Measurements from ENCODE around the gene SBK1.

Gene SBK1

GRCh38 chr16:28264656-28265055 is 27.7 kb upstream of the SBK1 start:
- no peak for DNase-seq (ENCODE audit: low spot score)
- peaks cover 0 to 11% (median 0%) of the 10 kb centered on the region in 3 experiments for H3K27me3 ChIP-seq (ENCODE audit: control insufficient read depth in 3 of 3, insufficient read depth in 3 of 3, low read depth in 1 of 3, low read length in 3 of 3)
- no peak overlapping the region for H2BK5ac ChIP-seq (ENCODE audit: low read length)

GRCh38 chr16:28265822-28266221 is 26.5 kb upstream of the SBK1 start:
- H2AK5ac ChIP-seq (ENCODE audit: low read depth, low read length), result no peak overlapping the region
- no peak overlapping the region for H3K4me2 ChIP-seq (ENCODE audit: insufficient read depth, low read length, poor library complexity, severe bottlenecking)
- no peak overlapping the region for H2AFZ ChIP-seq (ENCODE audit: low read length)
- no peak overlapping the region for H3K27ac ChIP-seq (replicated peaks; ENCODE audit: low read length)
- DNase-seq (ENCODE audit: low spot score), result no peak
- no peak overlapping the region for H4K8ac ChIP-seq (ENCODE audit: low read depth, low read length)
- H2BK15ac ChIP-seq (ENCODE audit: low read length), result no peak overlapping the region
- no peak overlapping the region for H2BK12ac ChIP-seq (ENCODE audit: low read length)
- no CpG with 5 or more reads among the region's 5 CpGs for WGBS, 2 donors (ENCODE audit: extremely low coverage in 2 of 2, insufficient read length in 2 of 2, insufficient replicate concordance in 1 of 2)
- H3K27me3 ChIP-seq (ENCODE audit: control insufficient read depth in 3 of 3, insufficient read depth in 3 of 3, low read depth in 1 of 3, low read length in 3 of 3), result peaks cover 0 to 1% (median 0%) of the 10 kb centered on the region in 3 experiments
- H3K4me3 ChIP-seq (ENCODE audit: low read length in 2 of 2), result no peak overlapping the region
- H3K79me1 ChIP-seq (ENCODE audit: low read depth, low read length), result no peaks in the 10 kb centered on the region
- no peak overlapping the region for H3K9ac ChIP-seq (ENCODE audit: low read depth, low read length, poor library complexity)
- H2BK120ac ChIP-seq (ENCODE audit: low read depth, low read length), result no peak overlapping the region
- H3K18ac ChIP-seq (ENCODE audit: low read length), result no peak overlapping the region
- no peak overlapping the region for H2BK5ac ChIP-seq (ENCODE audit: low read length)
- no peak overlapping the region for H3K4ac ChIP-seq (ENCODE audit: low read length)
- no peaks in the 10 kb centered on the region for H3K36me3 ChIP-seq (replicated peaks in 1 of 2; ENCODE audit: control insufficient read depth in 2 of 2, insufficient read depth in 2 of 2, low read length in 2 of 2)
- H4K91ac ChIP-seq (ENCODE audit: low read depth, low read length, poor library complexity), result no peak overlapping the region
- no peak overlapping the region for H3K14ac ChIP-seq (ENCODE audit: low read length)
- H3K23ac ChIP-seq (ENCODE audit: low read depth, low read length, poor library complexity), result no peak overlapping the region
- peaks cover 5 to 7% of the 10 kb centered on the region in 2 donors for H3K4me1 ChIP-seq (ENCODE audit: control insufficient read depth in 2 of 2, insufficient read depth in 1 of 2, low read depth in 1 of 2, low read length in 2 of 2)
- H3K9me3 ChIP-seq (replicated peaks in 1 of 2; ENCODE audit: control insufficient read depth in 2 of 2, insufficient read depth in 1 of 2, low read depth in 1 of 2, low read length in 2 of 2), result peaks cover 0 to 1% of the 10 kb centered on the region in 2 donors

More at GRCh38 chr16:28264656-28265055, 27.7 kb upstream of the SBK1 start:
- no peak overlapping the region for H4K8ac ChIP-seq (ENCODE audit: low read depth, low read length)
- H2BK12ac ChIP-seq (ENCODE audit: low read length), result no peak overlapping the region
- H4K91ac ChIP-seq (ENCODE audit: low read depth, low read length, poor library complexity), result no peak overlapping the region
- WGBS, 2 donors (ENCODE audit: extremely low coverage in 2 of 2, insufficient read length in 2 of 2, insufficient replicate concordance in 1 of 2), result no CpG with 5 or more reads among the region's 14 CpGs
- no peaks in the 10 kb centered on the region for H3K36me3 ChIP-seq (replicated peaks in 1 of 2; ENCODE audit: control insufficient read depth in 2 of 2, insufficient read depth in 2 of 2, low read length in 2 of 2)
- no peak overlapping the region for H3K9ac ChIP-seq (ENCODE audit: low read depth, low read length, poor library complexity)
- no peak overlapping the region for H3K4ac ChIP-seq (ENCODE audit: low read length)
- no peak overlapping the region for H3K14ac ChIP-seq (ENCODE audit: low read length)
- no peak overlapping the region for H3K23ac ChIP-seq (ENCODE audit: low read depth, low read length, poor library complexity)
- H2AK5ac ChIP-seq (ENCODE audit: low read depth, low read length), result no peak overlapping the region
- H3K4me3 ChIP-seq (ENCODE audit: low read length in 2 of 2), result no peak overlapping the region
- no peak overlapping the region for H3K27ac ChIP-seq (replicated peaks; ENCODE audit: low read length)
- no peak overlapping the region for H2AFZ ChIP-seq (ENCODE audit: low read length)
- H2BK15ac ChIP-seq (ENCODE audit: low read length), result peak overlapping the region; percentile 25
- peaks cover 0 to 1% of the 10 kb centered on the region in 2 donors for H3K9me3 ChIP-seq (replicated peaks in 1 of 2; ENCODE audit: control insufficient read depth in 2 of 2, insufficient read depth in 1 of 2, low read depth in 1 of 2, low read length in 2 of 2)
- peaks cover 5 to 11% of the 10 kb centered on the region in 2 donors for H3K4me1 ChIP-seq (ENCODE audit: control insufficient read depth in 2 of 2, insufficient read depth in 1 of 2, low read depth in 1 of 2, low read length in 2 of 2)
- no peaks in the 10 kb centered on the region for H3K79me1 ChIP-seq (ENCODE audit: low read depth, low read length)
- H2BK120ac ChIP-seq (ENCODE audit: low read depth, low read length), result no peak overlapping the region
- H3K4me2 ChIP-seq (ENCODE audit: insufficient read depth, low read length, poor library complexity, severe bottlenecking), result no peak overlapping the region
- no peak overlapping the region for H3K18ac ChIP-seq (ENCODE audit: low read length)

GRCh38 chr16:28267356-28267755 is 25.0 kb upstream of the SBK1 start:
- no peak overlapping the region for H2BK12ac ChIP-seq (ENCODE audit: low read length)
- no peak overlapping the region for H4K8ac ChIP-seq (ENCODE audit: low read depth, low read length)
- H3K14ac ChIP-seq (ENCODE audit: low read length), result no peak overlapping the region
- H2AK5ac ChIP-seq (ENCODE audit: low read depth, low read length), result no peak overlapping the region
- H3K79me1 ChIP-seq (ENCODE audit: low read depth, low read length), result no peaks in the 10 kb centered on the region
- H3K4me3 ChIP-seq (ENCODE audit: low read length in 2 of 2), result no peak overlapping the region
- no peak overlapping the region for H3K23ac ChIP-seq (ENCODE audit: low read depth, low read length, poor library complexity)
- no peak overlapping the region for H3K4ac ChIP-seq (ENCODE audit: low read length)
- no peak overlapping the region for H4K91ac ChIP-seq (ENCODE audit: low read depth, low read length, poor library complexity)
- no peak overlapping the region for H2BK15ac ChIP-seq (ENCODE audit: low read length)
- H3K27me3 ChIP-seq (ENCODE audit: control insufficient read depth in 3 of 3, insufficient read depth in 3 of 3, low read depth in 1 of 3, low read length in 3 of 3), result no peaks in the 10 kb centered on the region
- no CpG with 5 or more reads among the region's 2 CpGs for WGBS, 2 donors (ENCODE audit: extremely low coverage in 2 of 2, insufficient read length in 2 of 2, insufficient replicate concordance in 1 of 2)
- H2BK5ac ChIP-seq (ENCODE audit: low read length), result no peak overlapping the region
- peaks cover 0 to 4% of the 10 kb centered on the region in 2 donors for H3K4me1 ChIP-seq (ENCODE audit: control insufficient read depth in 2 of 2, insufficient read depth in 1 of 2, low read depth in 1 of 2, low read length in 2 of 2)
- no peak overlapping the region for H2AFZ ChIP-seq (ENCODE audit: low read length)
- H3K36me3 ChIP-seq (replicated peaks in 1 of 2; ENCODE audit: control insufficient read depth in 2 of 2, insufficient read depth in 2 of 2, low read length in 2 of 2), result no peaks in the 10 kb centered on the region
- no peak overlapping the region for H3K27ac ChIP-seq (replicated peaks; ENCODE audit: low read length)
- no peak for DNase-seq (ENCODE audit: low spot score)
- no peak overlapping the region for H3K9ac ChIP-seq (ENCODE audit: low read depth, low read length, poor library complexity)
- no peak overlapping the region for H3K4me2 ChIP-seq (ENCODE audit: insufficient read depth, low read length, poor library complexity, severe bottlenecking)
- no peak overlapping the region for H3K18ac ChIP-seq (ENCODE audit: low read length)
- peaks cover 0 to 1% of the 10 kb centered on the region in 2 donors for H3K9me3 ChIP-seq (replicated peaks in 1 of 2; ENCODE audit: control insufficient read depth in 2 of 2, insufficient read depth in 1 of 2, low read depth in 1 of 2, low read length in 2 of 2)
- no peak overlapping the region for H2BK120ac ChIP-seq (ENCODE audit: low read depth, low read length)

GRCh38 chr16:28273511-28273910 is 18.8 kb upstream of the SBK1 start:
- Histone ChIP-seq H2BK120ac (ENCODE audit: low read depth, low read length) (no peak overlapping the region), H3K27me3 (ENCODE audit: control insufficient read depth in 3 of 3, insufficient read depth in 3 of 3, low read depth in 1 of 3, low read length in 3 of 3) (peaks cover 0 to 19% (median 9%) of the 10 kb centered on the region in 3 experiments), H3K9me3 (replicated peaks in 1 of 2; ENCODE audit: control insufficient read depth in 2 of 2, insufficient read depth in 1 of 2, low read depth in 1 of 2, low read length in 2 of 2) (no peaks in the 10 kb centered on the region), H2BK15ac (ENCODE audit: low read length) (no peak overlapping the region), H4K91ac (ENCODE audit: low read depth, low read length, poor library complexity) (no peak overlapping the region), H3K4me2 (ENCODE audit: insufficient read depth, low read length, poor library complexity, severe bottlenecking) (no peak overlapping the region), H2BK5ac (ENCODE audit: low read length) (no peak overlapping the region), H3K27ac (replicated peaks; ENCODE audit: low read length) (no peak overlapping the region), H2BK12ac (ENCODE audit: low read length) (no peak overlapping the region), H3K14ac (ENCODE audit: low read length) (no peak overlapping the region), H3K36me3 (replicated peaks in 1 of 2; ENCODE audit: control insufficient read depth in 2 of 2, insufficient read depth in 2 of 2, low read length in 2 of 2) (no peaks in the 10 kb centered on the region), H3K4me1 (ENCODE audit: control insufficient read depth in 2 of 2, insufficient read depth in 1 of 2, low read depth in 1 of 2, low read length in 2 of 2) (peaks cover 2% of the 10 kb centered on the region in 2 donors), H2AK5ac (ENCODE audit: low read depth, low read length) (no peak overlapping the region), H3K79me1 (ENCODE audit: low read depth, low read length) (no peaks in the 10 kb centered on the region), H3K23ac (ENCODE audit: low read depth, low read length, poor library complexity) (no peak overlapping the region), H4K8ac (ENCODE audit: low read depth, low read length) (no peak overlapping the region), H3K4me3 (ENCODE audit: low read length in 2 of 2) (no peak overlapping the region), H3K18ac (ENCODE audit: low read length) (no peak overlapping the region), H3K9ac (ENCODE audit: low read depth, low read length, poor library complexity) (no peak overlapping the region), H3K4ac (ENCODE audit: low read length) (no peak overlapping the region), H2AFZ (ENCODE audit: low read length) (no peak overlapping the region)
- DNase-seq (ENCODE audit: low spot score), result no peak
- WGBS, 2 donors (ENCODE audit: extremely low coverage in 2 of 2, insufficient read length in 2 of 2, insufficient replicate concordance in 1 of 2), result no CpG with 5 or more reads among the region's 4 CpGs

All from neuronal stem cell (in vitro differentiated cells).